Measurements from ENCODE around the gene IGFALS.

Gene IGFALS

GRCh38 chr16:1775006-1775845 is 18.3 kb downstream of the IGFALS start:
- no peak for DNase-seq

GRCh38 chr16:1774448-1774780 is 19.1 kb downstream of the IGFALS start:
- DNase-seq: no peak

- DNase-seq: peak; percentile 19
Observed at GRCh38 chr16:1773703-1774447, 19.6 kb downstream of the IGFALS start.

- peak; percentile 75 for DNase-seq
Observed at GRCh38 chr16:1772908-1773702, 20.4 kb downstream of the IGFALS start, which contains the start of gene MRPS34. TSS of gene MRPS34 (minus strand) at chr16:1773134. CDS start at chr16:1773119, 15 bp downstream.

- DNase-seq: peak; percentile 36
Observed at GRCh38 chr16:1772362-1772907, 21.1 kb downstream of the IGFALS start, which contains the start of gene EME2. TSS of gene EME2 (plus strand) at chr16:1772810. CDS start at chr16:1773228, 418 bp downstream.

GRCh38 chr16:1771864-1772361 is 21.6 kb downstream of the IGFALS start:
- no peak for DNase-seq

GRCh38 chr16:1771188-1771863 is 22.2 kb downstream of the IGFALS start, which contains the start of gene NME3:
TSS of gene NME3 (minus strand) at chr16:1771543. CDS start at chr16:1771534, 9 bp downstream.
- peak; percentile 73 for DNase-seq

GRCh38 chr16:1770328-1771187 is 22.9 kb downstream of the IGFALS start:
- DNase-seq: peak; percentile 37

- DNase-seq: no peak
Observed at GRCh38 chr16:1769402-1770300, 23.9 kb downstream of the IGFALS start.

- no peak for DNase-seq
Observed at GRCh38 chr16:1768767-1769401, 24.6 kb downstream of the IGFALS start.

- DNase-seq: no peak
Observed at GRCh38 chr16:1768061-1768766, 25.3 kb downstream of the IGFALS start.

GRCh38 chr16:1767116-1767994 is 26.1 kb downstream of the IGFALS start:
- no peak for DNase-seq

- DNase-seq: no peak
Observed at GRCh38 chr16:1766701-1767100, 26.8 kb downstream of the IGFALS start.

- no peak for DNase-seq
Observed at GRCh38 chr16:1766231-1766630, 27.3 kb downstream of the IGFALS start.

- DNase-seq: no peak
Observed at GRCh38 chr16:1765826-1766225, 27.7 kb downstream of the IGFALS start.

GRCh38 chr16:1764971-1765370 is 28.5 kb downstream of the IGFALS start:
- DNase-seq: no peak

Data from activated effector memory CD4-positive, alpha-beta T cell treated with Interleukin-2 at 50 U/mL for 16 hours (primary cell).